Pancreas (tissue), 10 donors: ENCODE measurements around the gene RIPK4. TPM values are rescaled to one million over a fixed set of nuclear protein-coding genes. Genes with fewer than 3 reads are reported as not detected.
"Not testable (repeated sequence)": the region's sequence is repeated elsewhere in the genome, so short reads cannot be mapped to it uniquely, and the experiment has no call there.

Source experiments
- ATAC-seq, 4 donors: fragments of 200-7000 bp; cut with Tn5 transposase; one replicate each; pipeline versions ENCODE4 v1.8.0 to v1.9.1; 2020; ENCODE audit warnings: mild to moderate bottlenecking in 4 of 4, moderate library complexity in 4 of 4
- DNase-seq, 6 donors: peaks; one replicate each; pipeline ENCODE4 v3.0.0-alpha.2; 2020
- FAIRE-seq: peaks from 2 replicates; lab custom pipeline; 2012; peaks lifted over from hg19 to GRCh38; lab: Jason Lieb, UNC
- H3K27ac ChIP-seq, 4 donors: fragments of 200-600 bp; sonication (generic); 1 replicate in 3 of 4; 2 replicates in 1 of 4; pipeline versions ENCODE4 v1.5.0 to v1.8.0; 2020
- H3K27me3 ChIP-seq, 4 donors: fragments of 200-600 bp; one replicate each; pipeline ENCODE4 v1.8.0; 2021
- H3K36me3 ChIP-seq, 3 donors: fragments of 200-600 bp; sonication (generic) in 1 of 3; one replicate each; pipeline versions ENCODE4 v1.5.0 to v1.8.0; 2020 to 2021
- H3K4me1 ChIP-seq, 3 donors: fragments of 200-600 bp; one replicate each; pipeline ENCODE4 v1.8.0; 2021
- H3K4me3 ChIP-seq, 4 donors: fragments of 200-600 bp; sonication (generic) in 2 of 4; one replicate each; pipeline versions ENCODE4 v1.5.0 to v1.8.0; 2020 to 2021
- H3K9me3 ChIP-seq, 4 donors: fragments of 200-600 bp; one replicate each; pipeline ENCODE4 v1.8.0; 2021
- CTCF ChIP-seq, 4 donors: fragments of 200-600 bp; sonication (generic) in 3 of 4; IDR thresholded peaks; one replicate each; pipeline versions ENCODE4 v1.5.0 to v1.8.0; 2021; ENCODE audit warnings: antibody characterized with exemption in 4 of 4
- WGBS, 2 donors: extraction: QIAGEN DNeasy Blood & Tissue Kit; methylation state at CpG; one replicate each; pipeline ENCODE4 v1.1.7; 2013; 5-methylcytosine and 5-hydroxymethylcytosine counted together
- intact Hi-C, 3 donors: fragments of 100-400 bp; cut with DNase I; formaldehyde crosslinking; loops; one replicate each; pipeline versions ENCODE4 v1.11.1 to v1.14.2; 2022
- polyA plus RNA-seq, 2 donors: library from polyadenylated mRNA; stranded (reverse); fragments of 200-250 nt; gene quantifications; one replicate each; pipeline ENCODE4 v1.2.3, GENCODE V29; 2013
- total RNA-seq, 6 donors: library from RNA; stranded (reverse); fragmentation: NEBNext Ultra II Directional in 4 of 6; extraction: Animal tissue kit (Norgen Biotek cat#: 25700) in 4 of 6; gene quantifications; one replicate each; pipeline versions ENCODE4 v1.2.1 to v1.2.4, GENCODE V29; 2021 to 2023
- donor health status: healthy with polysubstance abuse.
- donor health status: DM: no; HTN: no; CAD: no; lungs with moderate emphysema.
- donor health status: DM: no; HTN: no; CAD: no.
- donor health status: control.
- donor health status: control.
- donor health status: Bipolar disorder and iron deficiency.
- donor health status: DM: yes; HTN: yes; CAD: no.
- donor health status: DM: no; HTN: no; CAD: no.
- donor health status: DM: no; HTN: no; CAD: no.
- donor health status: DM: yes; HTN: yes; CAD: no.

Gene RIPK4
- total and polyA plus RNA-seq, 8 donors: 7.7 to 18.2 (median 12.8) TPM

GRCh38 chr21:41701749-41702148, 65.1 kb downstream of the RIPK4 start:
- Histone ChIP-seq H3K9me3 (no peaks in the 10 kb centered on the region), H3K4me1 (peaks cover 8 to 19% (median 9%) of the 10 kb centered on the region in 3 donors), H3K36me3 (no peaks in the 10 kb centered on the region), H3K4me3 (no peak overlapping the region), H3K27ac (no peak overlapping the region), H3K27me3 (no peaks in the 10 kb centered on the region)
- FAIRE-seq: no peak
- ATAC-seq: no peak
- TF ChIP-seq CTCF (IDR thresholded peaks at IDR 0.05): no peak
- 89 to 91% methylated on average over 10 of the region's 10 CpGs for WGBS, 2 donors
- DNase-seq: no peak
- intact Hi-C loops: no loop called here

- TF ChIP-seq CTCF (IDR thresholded peaks at IDR 0.05): no peak
- FAIRE-seq (no peak), ATAC-seq (no peak), DNase-seq (no peak)
- Histone ChIP-seq H3K9me3 (no peaks in the 10 kb centered on the region), H3K4me1 (peaks cover 0 to 7% (median 3%) of the 10 kb centered on the region in 3 donors), H3K27me3 (no peaks in the 10 kb centered on the region), H3K36me3 (no peaks in the 10 kb centered on the region), H3K27ac (no peak overlapping the region), H3K4me3 (no peak overlapping the region)
- 89 to 90% methylated on average over 10 of the region's 10 CpGs for WGBS, 2 donors
- intact Hi-C loops: no loop called here
These were observed 67.5 kb downstream of the RIPK4 start for GRCh38 chr21:41699311-41699710.

GRCh38 chr21:41698071-41698470, 68.8 kb downstream of the RIPK4 start:
- Histone ChIP-seq H3K4me1 (no peaks in the 10 kb centered on the region), H3K36me3 (no peaks in the 10 kb centered on the region), H3K4me3 (no peak overlapping the region), H3K9me3 (no peaks in the 10 kb centered on the region), H3K27ac (no peak overlapping the region), H3K27me3 (no peaks in the 10 kb centered on the region)
- ATAC-seq (no peak), FAIRE-seq (no peak), DNase-seq (no peak)
- no peak for TF ChIP-seq CTCF (IDR thresholded peaks at IDR 0.05)
- WGBS, 2 donors: 91 to 94% methylated on average over 11 of the region's 11 CpGs
- intact Hi-C loops: no loop called here

- Histone ChIP-seq H3K36me3 (no peaks in the 10 kb centered on the region), H3K9me3 (no peaks in the 10 kb centered on the region), H3K4me1 (no peaks in the 10 kb centered on the region), H3K4me3 (no peak overlapping the region), H3K27ac (no peak overlapping the region), H3K27me3 (no peaks in the 10 kb centered on the region)
- WGBS, 2 donors: 59 to 70% methylated on average over 2 of the region's 2 CpGs
- no peak for DNase-seq
- TF ChIP-seq CTCF (IDR thresholded peaks at IDR 0.05): no peak
- no peak for ATAC-seq
- intact Hi-C loops: no loop called here
- no peak for FAIRE-seq
These were observed 71.3 kb downstream of the RIPK4 start for GRCh38 chr21:41695513-41695912.

GRCh38 chr21:41694042-41694441, 72.8 kb downstream of the RIPK4 start:
- H3K36me3 ChIP-seq, intact Hi-C loops, H3K4me1 ChIP-seq, ATAC-seq, H3K4me3 ChIP-seq, H3K27me3 ChIP-seq, H3K9me3 ChIP-seq, H3K27ac ChIP-seq, DNase-seq, FAIRE-seq: not testable (repeated sequence)
- WGBS, 2 donors: 71 to 84% methylated on average over 4 of the region's 4 CpGs
